HG03280 (cell line): ENCODE results near the gene GRM8.

Experiments used
- ATAC-seq: cut with Tn5 transposase; IDR thresholded peaks from one replicate; pipeline ENCODE4 v1.9.1; 2021; ENCODE audit warnings: mild to moderate bottlenecking, moderate library complexity; ENCODE audit not compliant: unreplicated experiment

GRM8 gene

DNA sequence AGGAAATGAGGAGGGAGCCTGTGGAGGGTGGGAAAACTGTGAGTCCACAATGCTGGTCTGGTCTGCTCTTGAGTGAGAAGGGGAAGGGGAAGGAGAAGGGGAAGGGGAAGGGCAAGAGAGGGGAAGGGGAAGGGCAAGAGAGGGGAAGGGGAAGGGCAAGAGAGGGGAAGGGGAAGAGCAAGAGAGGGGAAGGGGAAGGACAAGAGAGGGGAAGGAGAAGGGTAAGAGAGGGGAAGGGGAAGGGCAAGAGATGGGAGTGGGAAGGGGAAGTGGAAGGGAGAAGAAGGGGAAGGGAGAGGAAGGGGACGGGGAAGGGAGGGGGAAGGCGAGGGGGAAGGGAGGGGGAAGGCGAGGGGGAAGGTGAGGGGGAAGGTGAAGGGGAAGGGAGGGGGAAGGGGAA lies 213.2 kb downstream of the GRM8 start:
- ATAC-seq: no peak

DNA sequence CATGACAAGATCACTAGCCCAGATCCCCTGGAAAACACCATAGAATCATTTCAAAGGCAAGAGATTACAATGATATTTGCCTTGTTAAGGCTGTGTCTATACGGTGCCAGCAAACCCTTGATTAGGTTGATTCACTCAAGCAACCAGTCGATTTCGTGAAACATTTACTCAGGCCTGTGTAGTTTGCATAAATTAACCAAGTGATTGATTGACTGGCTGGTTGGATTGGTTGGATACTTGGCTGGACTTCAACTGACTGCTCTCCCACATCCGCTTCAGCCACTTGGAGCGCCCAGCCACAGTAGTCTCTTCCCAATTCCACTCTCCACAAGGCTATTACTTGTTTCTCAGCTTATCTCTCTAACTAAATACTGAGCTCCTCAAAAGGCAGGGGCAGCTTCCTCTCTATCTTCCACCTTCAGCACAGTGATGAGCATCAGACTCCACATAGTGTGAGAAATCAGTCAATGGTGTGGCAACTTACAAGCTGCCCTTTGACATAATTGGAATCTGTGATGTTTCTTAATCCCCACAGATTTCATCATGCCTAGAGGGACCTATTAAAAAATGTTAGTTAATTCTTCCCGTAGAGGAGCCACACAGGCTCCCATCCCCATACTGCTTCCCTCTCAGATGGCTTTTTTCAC lies 217.4 kb downstream of the GRM8 start:
- ATAC-seq: no peak

- no peak for ATAC-seq
Observed at GRCh38 chr7:127034186-127034806, 218.4 kb downstream of the GRM8 start.

DNA sequence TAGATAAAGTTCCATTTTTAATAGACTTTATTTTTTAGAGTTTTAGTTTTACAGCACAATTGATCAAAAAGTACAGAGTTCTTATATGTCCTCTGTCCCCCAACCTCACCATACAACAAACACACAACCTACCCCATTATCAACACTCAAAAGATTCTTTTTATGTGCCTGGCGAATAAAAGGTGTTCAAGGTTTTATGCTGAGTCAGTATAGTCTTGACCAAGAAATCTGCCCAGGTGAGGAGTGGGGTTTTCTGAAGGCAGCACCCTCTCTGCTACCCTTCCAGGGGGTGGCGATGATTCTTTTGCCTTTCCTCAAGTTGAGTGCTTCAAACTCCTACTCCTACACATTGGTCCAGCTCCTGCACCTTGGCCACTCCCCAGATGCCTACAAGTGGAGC lies 222.9 kb downstream of the GRM8 start:
- no peak for ATAC-seq

- ATAC-seq: no peak
Observed at GRCh38 chr7:127021857-127022256, 230.9 kb downstream of the GRM8 start.

DNA sequence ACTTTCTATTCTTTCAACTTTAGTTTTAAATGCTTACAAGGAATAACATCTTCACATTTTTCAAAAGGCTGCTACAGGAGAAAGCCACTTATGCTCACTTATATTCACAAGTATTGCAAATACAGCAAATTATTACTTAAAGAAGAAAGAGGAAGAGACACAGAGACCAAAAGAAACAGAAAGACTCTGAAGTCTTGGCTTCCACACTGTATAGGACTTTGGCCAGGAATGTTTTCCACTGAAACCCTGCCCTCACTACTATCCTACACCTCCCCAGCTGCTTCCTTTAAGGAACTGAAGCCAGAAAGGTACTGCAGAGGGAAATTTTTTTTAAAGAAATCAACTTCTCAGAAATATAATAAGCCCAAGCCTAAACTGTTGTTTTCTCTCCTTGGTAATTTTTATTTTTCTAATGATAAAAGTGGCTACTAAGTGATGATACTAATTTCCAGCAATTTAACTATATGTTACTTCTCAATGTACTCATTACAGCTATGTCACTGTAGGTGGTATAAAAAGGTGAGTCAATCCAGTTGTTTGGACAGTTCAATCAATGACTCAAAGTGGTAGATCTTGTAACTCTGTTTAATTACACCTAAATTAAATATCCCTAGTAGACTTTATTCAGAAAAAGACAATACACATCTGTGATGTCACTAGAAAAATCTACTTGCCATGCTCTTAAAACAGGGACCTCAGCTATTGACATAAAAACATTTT lies 231.6 kb downstream of the GRM8 start:
- no peak for ATAC-seq

DNA sequence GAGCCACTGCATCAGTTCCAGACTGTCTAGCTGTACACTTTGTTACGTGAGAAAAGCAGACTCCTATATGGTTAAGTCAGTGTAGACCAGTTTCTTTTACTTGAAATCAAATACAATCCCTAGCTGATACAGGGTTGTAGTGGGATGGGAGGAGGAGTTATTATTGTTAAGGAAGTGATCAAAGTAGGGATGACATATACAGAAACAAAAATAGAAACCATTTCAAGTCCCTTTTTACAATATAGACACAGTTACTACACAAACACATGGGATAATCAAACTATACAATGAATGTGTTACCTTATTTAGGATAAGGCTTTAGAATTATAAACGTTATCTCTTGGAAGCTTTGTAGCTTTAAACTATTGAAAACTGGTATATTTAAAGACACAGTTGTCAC lies 233.9 kb downstream of the GRM8 start:
- no peak for ATAC-seq

GRCh38 chr7:127017196-127017595 lies 235.5 kb downstream of the GRM8 start:
- ATAC-seq: no peak

DNA sequence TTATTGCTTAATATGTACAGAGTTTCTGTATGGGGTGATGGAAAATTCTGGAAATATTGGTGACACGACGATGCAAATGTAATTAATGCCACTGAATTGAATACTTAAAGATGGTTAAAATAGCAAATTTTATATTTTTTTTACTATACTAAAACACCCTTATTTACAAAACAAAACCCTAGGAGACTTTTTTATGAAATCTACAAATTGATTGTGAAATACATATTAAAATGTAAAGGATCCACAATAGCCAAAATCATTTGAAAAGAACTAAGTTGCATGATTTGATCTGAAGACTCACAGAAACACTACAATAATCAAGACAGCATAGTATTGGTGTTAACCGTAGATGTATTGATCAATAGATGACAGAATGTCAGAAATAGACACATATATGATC lies 252.0 kb downstream of the GRM8 start:
- ATAC-seq: no peak

GRCh38 chr7:126996659-126997058 lies 256.1 kb downstream of the GRM8 start:
- no peak for ATAC-seq

DNA sequence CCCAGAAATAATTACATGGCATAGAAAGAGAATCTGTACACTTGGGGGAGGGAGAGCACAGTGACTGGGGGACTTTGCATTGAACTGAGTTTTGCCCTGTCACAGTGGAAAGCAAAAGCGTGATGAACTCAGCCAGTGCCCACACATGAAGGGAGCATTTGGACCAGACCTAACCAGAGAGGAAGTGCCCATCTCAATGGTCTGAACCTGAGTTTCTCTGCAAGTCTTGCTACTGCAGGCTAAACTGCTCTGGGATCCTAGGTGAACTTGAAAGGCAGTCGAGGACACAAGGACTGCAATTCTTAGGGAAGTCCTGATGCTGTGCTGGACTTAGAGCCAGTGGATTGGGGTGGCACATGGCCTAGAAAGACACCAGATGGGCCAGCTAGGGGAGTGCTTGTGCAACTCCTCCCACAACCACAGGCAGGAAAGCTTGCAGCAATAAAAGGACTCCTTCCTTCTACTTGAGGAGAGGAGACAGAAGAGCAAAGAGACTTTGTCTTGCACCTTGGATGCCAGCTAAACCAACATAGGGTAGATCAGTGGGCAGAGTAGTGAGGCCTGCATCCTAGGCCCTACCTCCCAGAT lies 259.0 kb downstream of the GRM8 start:
- ATAC-seq: no peak

DNA sequence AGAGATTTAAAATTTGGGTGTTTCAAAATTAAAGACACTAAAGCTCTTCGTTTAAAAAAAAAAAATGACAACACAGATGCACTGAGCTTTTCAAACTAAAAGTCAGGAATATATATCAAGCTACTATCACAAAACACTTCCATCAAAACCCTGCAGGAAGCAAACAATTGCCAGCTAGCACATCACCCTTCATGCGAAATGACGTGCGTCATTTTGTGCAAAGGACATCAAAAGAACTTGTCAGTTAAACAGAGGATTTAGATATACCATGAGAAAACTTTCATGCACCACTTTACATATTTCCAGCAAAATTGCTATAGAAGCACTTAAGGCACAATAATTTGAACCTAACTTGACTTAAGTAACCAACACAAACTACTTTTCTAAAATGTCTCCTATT lies 264.7 kb downstream of the GRM8 start:
- no peak for ATAC-seq

- no peak for ATAC-seq
Observed at GRCh38 chr7:126979722-126980121, 273.0 kb downstream of the GRM8 start.

- ATAC-seq: no peak
Observed at GRCh38 chr7:126978865-126979264, 273.9 kb downstream of the GRM8 start.

- no peak for ATAC-seq
Observed at GRCh38 chr7:126973066-126973465, 279.7 kb downstream of the GRM8 start.

GRCh38 chr7:126972571-126972970 lies 280.2 kb downstream of the GRM8 start:
- no peak for ATAC-seq

DNA sequence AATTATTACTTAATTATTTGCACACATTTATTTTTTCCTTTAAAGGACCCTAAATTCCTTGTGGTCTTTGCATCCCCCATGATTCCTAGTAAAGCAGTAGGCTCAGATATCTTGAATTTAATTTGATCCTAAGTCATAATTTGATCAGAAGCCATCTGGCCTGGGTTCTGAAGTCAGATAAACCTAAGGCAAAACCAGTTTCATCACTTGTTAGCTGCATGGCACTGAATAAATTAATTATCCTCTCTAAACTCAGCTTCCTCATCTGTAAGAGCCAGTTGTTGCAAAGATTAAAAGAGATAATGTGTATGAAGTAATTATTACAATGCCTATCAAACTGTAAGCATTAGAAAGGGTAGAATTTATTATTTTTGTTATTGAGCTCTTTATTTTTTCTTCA lies 293.1 kb downstream of the GRM8 start:
- no peak for ATAC-seq

DNA sequence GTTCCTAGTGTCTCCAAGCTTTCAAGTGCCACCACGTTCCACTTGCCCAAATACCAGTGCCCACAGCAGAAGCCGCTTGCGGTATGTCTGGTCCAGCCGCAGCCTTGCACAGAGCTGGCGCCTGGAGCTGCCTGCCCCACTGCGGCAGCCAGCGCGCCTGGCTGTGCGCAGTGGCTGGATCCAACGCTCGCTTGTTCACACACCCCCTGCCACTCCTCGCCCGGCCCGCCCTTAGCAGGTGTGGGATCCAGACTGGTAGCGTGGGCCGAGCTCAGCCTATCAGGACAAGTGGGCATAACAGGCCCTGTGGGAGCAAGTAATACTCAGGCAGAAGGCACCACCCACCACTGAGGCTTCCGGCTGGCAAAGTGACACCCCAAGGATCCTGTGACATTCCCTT lies 294.4 kb downstream of the GRM8 start:
- ATAC-seq: no peak

DNA sequence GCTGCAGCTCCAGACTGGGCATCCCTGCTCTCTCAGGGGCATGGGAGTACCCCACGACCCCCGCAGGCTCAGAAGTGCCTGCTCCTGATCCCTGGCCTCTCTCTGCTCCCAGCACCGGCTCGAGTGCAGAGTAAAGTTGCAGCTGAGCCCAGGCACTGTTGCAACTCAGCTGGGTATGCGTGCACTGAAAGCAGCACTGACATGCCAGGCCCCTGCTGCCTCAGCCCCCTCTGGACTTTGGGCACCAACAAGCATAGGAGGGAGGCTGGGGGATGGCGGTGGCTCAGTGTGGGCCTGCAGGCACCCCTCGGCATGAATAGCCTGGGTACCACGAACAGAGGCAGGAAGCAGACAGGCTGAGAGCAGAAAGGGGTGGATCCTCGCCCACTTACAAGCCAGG lies 295.3 kb downstream of the GRM8 start:
- ATAC-seq: no peak

- ATAC-seq: no peak
Observed at GRCh38 chr7:126953461-126953860, 299.3 kb downstream of the GRM8 start.

- ATAC-seq: no peak
Observed at GRCh38 chr7:126948664-126949063, 304.1 kb downstream of the GRM8 start.

- no peak for ATAC-seq
Observed at GRCh38 chr7:126940723-126941307, 311.9 kb downstream of the GRM8 start.
